RWPE1 (cell line): ENCODE measurements around the gene ALDH1L1.

ENCODE experiments used
- CTCF ChIA-PET: fragments of 350-600 bp; sonication (Branson Sonifier 250); formaldehyde crosslinking; extraction: SDS; loops from one replicate; lab custom pipeline; 2021; lab: Yijun Ruan, JAX
- POLR2A ChIA-PET: fragments of 400-600 bp; formaldehyde crosslinking; extraction: SDS; loops from one replicate; lab custom pipeline; 2020; ENCODE audit warnings: antibody characterized with exemption; ENCODE audit not compliant: low non-redundant PET; lab: Yijun Ruan, JAX
- DNase-seq: peaks from one replicate; pipeline ENCODE4 v3.0.0; 2012; ENCODE audit warnings: low spot score
- H3K27ac ChIP-seq: fragments of 450-650 bp; 2 replicates; pipeline ENCODE4 v1.5.1; 2017
- CTCF ChIP-seq: fragments of 450-650 bp; conservative IDR thresholded peaks from 2 replicates; pipeline ENCODE4 v1.5.1; 2017; ENCODE audit warnings: low read depth, mild to moderate bottlenecking

Gene ALDH1L1

GRCh38 chr3:126157083-126157768 lies 23.2 kb downstream of the ALDH1L1 start:
- ChIA-PET CTCF (interaction anchor here (0.6 to 1.6 kb wide), 2 partner anchors 23 to 71 kb away, joined by 3 to 5 read pairs; no protein-coding TSS in a partner anchor), POLR2A (no interaction called here)
- no peak for TF ChIP-seq CTCF
- DNase-seq = no peak
- no peak overlapping the region for H3K27ac ChIP-seq

GRCh38 chr3:126156468-126156867 lies 23.9 kb downstream of the ALDH1L1 start:
- DNase-seq = peak; percentile 48
- POLR2A ChIA-PET = no interaction called here
- TF ChIP-seq CTCF = no peak
- H3K27ac ChIP-seq = no peak overlapping the region
- CTCF ChIA-PET = interaction anchor here (0.5 to 1.6 kb wide), 2 partner anchors 12 to 23 kb away, joined by 5 read pairs; no protein-coding TSS in a partner anchor

GRCh38 chr3:126155819-126156218 lies 24.6 kb downstream of the ALDH1L1 start:
- CTCF ChIA-PET = interaction anchor here (1.6 kb wide), 1 partner anchor 22 kb away, joined by 5 read pairs; no protein-coding TSS in a partner anchor
- POLR2A ChIA-PET = no interaction called here
- no peak for DNase-seq
- TF ChIP-seq CTCF = no peak
- H3K27ac ChIP-seq = no peak overlapping the region

GRCh38 chr3:126155280-126155640 lies 25.1 kb downstream of the ALDH1L1 start:
- no peak for TF ChIP-seq CTCF
- no peak for DNase-seq
- ChIA-PET CTCF (no interaction called here), POLR2A (no interaction called here)
- no peak overlapping the region for H3K27ac ChIP-seq

GRCh38 chr3:126154391-126155279 lies 25.8 kb downstream of the ALDH1L1 start:
- ChIA-PET POLR2A (no interaction called here), CTCF (no interaction called here)

More at GRCh38 chr3:126154391-126155279, 25.8 kb downstream of the ALDH1L1 start:
- no peak for DNase-seq
- TF ChIP-seq CTCF = no peak
- H3K27ac ChIP-seq = no peak overlapping the region
